Liver (tissue), 3 donors: Measurements from ENCODE around the gene MAGEC2.

Source experiments
- CTCF ChIP-seq: fragments of 150-350 bp; IDR thresholded peaks from 2 replicates; pipeline ENCODE4 v1.5.1; 2017; ENCODE audit warnings: improper control_type of control experiment, low read depth, low read length; ENCODE audit not compliant: missing input control
- JUND ChIP-seq, 2 donors: IDR thresholded peaks; 2 replicates each; pipeline ENCODE4 v1.6.1; 2016; ENCODE audit warnings: antibody characterized with exemption in 2 of 2
- RAD21 ChIP-seq, 2 donors: IDR thresholded peaks; 2 replicates each; pipeline ENCODE4 v1.6.1; 2016; ENCODE audit warnings: antibody characterized with exemption in 2 of 2, mild to moderate bottlenecking in 2 of 2
- TAF1 ChIP-seq: conservative IDR thresholded peaks from 2 replicates; pipeline ENCODE4 v1.6.1; 2016; ENCODE audit warnings: antibody characterized with exemption, mild to moderate bottlenecking
- YY1 ChIP-seq: IDR thresholded peaks from 2 replicates; pipeline ENCODE4 v1.6.1; 2016; ENCODE audit warnings: antibody characterized with exemption, mild to moderate bottlenecking
- donor health status: healthy.
- donor health status: healthy.

- TF ChIP-seq CTCF (no peak), JUND (IDR thresholded peaks at IDR 0.05) (no peak), YY1 (no peak), TAF1 (no peak), RAD21 (IDR thresholded peaks at IDR 0.05) (no peak)
These were observed 4.0 kb downstream of the MAGEC2 start for GRCh38 chrX:142201113-142201512.
